Muscle of arm (tissue), 12 donors: Measurements from ENCODE around the gene TIAM2. TPM values are rescaled to one million over a fixed set of nuclear protein-coding genes. Genes with fewer than 3 reads are reported as not detected.

Source experiments
- DNase-seq: peaks from one replicate; pipeline ENCODE4 v3.0.0-alpha.2; 2013
- polyA plus RNA-seq, 12 donors: library from polyadenylated mRNA; unstranded; fragments of 120-200 nt; gene quantifications; one replicate each; pipeline ENCODE4 v1.2.1, GENCODE V29; 2013; ENCODE audit not compliant: insufficient read length in 12 of 12

TIAM2 gene
- polyA plus RNA-seq, 12 donors: 5.5 to 18.7 (median 15.6) TPM; not detected in 1

- DNase-seq: no peak
These were observed 292.6 kb downstream of the TIAM2 start for GRCh38 chr6:155287762-155288161.

- no peak for DNase-seq
These were observed 295.4 kb downstream of the TIAM2 start for GRCh38 chr6:155290491-155290890.

- no peak for DNase-seq
These were observed 296.2 kb downstream of the TIAM2 start for GRCh38 chr6:155291291-155291690.

GRCh38 chr6:155292711-155293110 is 297.6 kb downstream of the TIAM2 start:
- no peak for DNase-seq

GRCh38 chr6:155297669-155298068 is 302.6 kb downstream of the TIAM2 start:
- no peak for DNase-seq

- no peak for DNase-seq
These were observed 306.8 kb downstream of the TIAM2 start for GRCh38 chr6:155301867-155302266.

- DNase-seq: no peak
These were observed 308.3 kb downstream of the TIAM2 start for GRCh38 chr6:155303361-155303870.

- no peak for DNase-seq
These were observed 311.8 kb downstream of the TIAM2 start for GRCh38 chr6:155306958-155307357.
